Left lung (tissue), 10 donors: ENCODE data around the gene KRT83. TPM values are rescaled to one million over a fixed set of nuclear protein-coding genes. Genes with fewer than 3 reads are reported as not detected.

ENCODE experiments used
- ATAC-seq: fragments of 200-7000 bp; cut with Tn5 transposase; one replicate; pipeline ENCODE4 v1.9.1; 2020; ENCODE audit warnings: moderate library complexity
- DNase-seq, 4 donors: peaks; one replicate each; pipeline ENCODE4 v3.0.0-alpha.2; 2013 to 2020
- H3K27ac ChIP-seq, 2 donors: fragments of 200-600 bp; sonication (generic) in 1 of 2; one replicate each; pipeline versions ENCODE4 v1.5.0 to v1.8.0; 2020 to 2021
- H3K27me3 ChIP-seq, 2 donors: fragments of 200-600 bp; sonication (generic) in 1 of 2; one replicate each; pipeline versions ENCODE4 v1.5.0 to v1.8.0; 2020 to 2021
- H3K36me3 ChIP-seq, 2 donors: fragments of 200-600 bp; sonication (generic) in 1 of 2; one replicate each; pipeline versions ENCODE4 v1.5.0 to v1.8.0; 2020 to 2021
- H3K4me1 ChIP-seq, 2 donors: fragments of 200-600 bp; one replicate each; pipeline ENCODE4 v1.8.0; 2021
- H3K4me3 ChIP-seq, 2 donors: fragments of 200-600 bp; sonication (generic) in 1 of 2; one replicate each; pipeline versions ENCODE4 v1.5.0 to v1.8.0; 2020 to 2021; ENCODE audit warnings: mild to moderate bottlenecking in 1 of 2
- H3K9me3 ChIP-seq, 2 donors: fragments of 200-600 bp; sonication (generic) in 1 of 2; one replicate each; pipeline versions ENCODE4 v1.5.0 to v1.8.0; 2020 to 2021
- intact Hi-C, 2 donors: fragments of 100-400 bp; cut with DNase I; formaldehyde crosslinking; loops; one replicate each; pipeline versions ENCODE4 v1.11.2 to v1.14.2; 2022
- polyA plus RNA-seq, 6 donors: library from polyadenylated mRNA; unstranded; fragments of 120-200 nt; gene quantifications; one replicate each; pipeline ENCODE4 v1.2.1, GENCODE V29; 2013; ENCODE audit not compliant: insufficient read length in 6 of 6
- total RNA-seq, 2 donors: library from RNA; stranded (reverse); fragmentation: NEBNext Ultra II Directional; extraction: Animal tissue kit (Norgen Biotek cat#: 25700); gene quantifications; one replicate each; pipeline ENCODE4 v1.2.1, GENCODE V29; 2021
- TF ChIP-seq, protein P1 (sequence below), 2 donors: fragments of 200-600 bp; sonication (generic) in 1 of 2; IDR thresholded peaks; one replicate each; pipeline versions ENCODE4 v1.5.0 to v1.8.0; 2021; ENCODE audit warnings: antibody characterized with exemption in 2 of 2
- donor health status: DM: no; HTN: yes; CAD: no.
- donor health status: DM: no; HTN: no; CAD: no.

KRT83 gene
- total and polyA plus RNA-seq, 8 donors: not detected

DNA sequence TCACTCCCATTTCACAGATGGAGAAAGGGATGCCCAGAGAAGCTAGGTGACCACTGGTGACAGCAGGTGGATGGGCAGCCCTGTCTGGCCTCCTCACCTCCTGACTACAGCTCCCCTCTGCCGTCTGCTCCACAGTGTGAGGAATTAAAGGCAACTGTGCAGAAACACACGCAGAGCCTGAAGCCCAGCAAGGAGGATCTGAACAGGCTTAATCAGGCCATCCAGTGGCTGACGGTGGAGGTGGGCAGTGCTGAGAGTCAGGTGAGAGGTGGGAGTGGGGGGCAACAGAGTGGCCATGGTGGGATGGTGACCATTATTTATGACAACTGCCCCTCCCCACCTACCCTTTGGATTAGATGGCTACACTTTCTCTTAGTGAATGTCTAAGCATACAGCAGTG lies 45.5 kb downstream of the KRT83 start:
- Histone ChIP-seq H3K27ac (no peak overlapping the region), H3K9me3 (no peaks in the 10 kb centered on the region), H3K4me3 (no peak overlapping the region), H3K4me1 (peaks cover 10 to 21% of the 10 kb centered on the region in 2 donors), H3K36me3 (no peaks in the 10 kb centered on the region), H3K27me3 (peaks cover 0 to 37% of the 10 kb centered on the region in 2 donors)
- ATAC-seq (no peak), DNase-seq (no peak)
- intact Hi-C loops: no loop called here
- TF ChIP-seq, protein P1, sequence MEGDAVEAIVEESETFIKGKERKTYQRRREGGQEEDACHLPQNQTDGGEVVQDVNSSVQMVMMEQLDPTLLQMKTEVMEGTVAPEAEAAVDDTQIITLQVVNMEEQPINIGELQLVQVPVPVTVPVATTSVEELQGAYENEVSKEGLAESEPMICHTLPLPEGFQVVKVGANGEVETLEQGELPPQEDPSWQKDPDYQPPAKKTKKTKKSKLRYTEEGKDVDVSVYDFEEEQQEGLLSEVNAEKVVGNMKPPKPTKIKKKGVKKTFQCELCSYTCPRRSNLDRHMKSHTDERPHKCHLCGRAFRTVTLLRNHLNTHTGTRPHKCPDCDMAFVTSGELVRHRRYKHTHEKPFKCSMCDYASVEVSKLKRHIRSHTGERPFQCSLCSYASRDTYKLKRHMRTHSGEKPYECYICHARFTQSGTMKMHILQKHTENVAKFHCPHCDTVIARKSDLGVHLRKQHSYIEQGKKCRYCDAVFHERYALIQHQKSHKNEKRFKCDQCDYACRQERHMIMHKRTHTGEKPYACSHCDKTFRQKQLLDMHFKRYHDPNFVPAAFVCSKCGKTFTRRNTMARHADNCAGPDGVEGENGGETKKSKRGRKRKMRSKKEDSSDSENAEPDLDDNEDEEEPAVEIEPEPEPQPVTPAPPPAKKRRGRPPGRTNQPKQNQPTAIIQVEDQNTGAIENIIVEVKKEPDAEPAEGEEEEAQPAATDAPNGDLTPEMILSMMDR (IDR thresholded peaks at IDR 0.05): no peak

DNA sequence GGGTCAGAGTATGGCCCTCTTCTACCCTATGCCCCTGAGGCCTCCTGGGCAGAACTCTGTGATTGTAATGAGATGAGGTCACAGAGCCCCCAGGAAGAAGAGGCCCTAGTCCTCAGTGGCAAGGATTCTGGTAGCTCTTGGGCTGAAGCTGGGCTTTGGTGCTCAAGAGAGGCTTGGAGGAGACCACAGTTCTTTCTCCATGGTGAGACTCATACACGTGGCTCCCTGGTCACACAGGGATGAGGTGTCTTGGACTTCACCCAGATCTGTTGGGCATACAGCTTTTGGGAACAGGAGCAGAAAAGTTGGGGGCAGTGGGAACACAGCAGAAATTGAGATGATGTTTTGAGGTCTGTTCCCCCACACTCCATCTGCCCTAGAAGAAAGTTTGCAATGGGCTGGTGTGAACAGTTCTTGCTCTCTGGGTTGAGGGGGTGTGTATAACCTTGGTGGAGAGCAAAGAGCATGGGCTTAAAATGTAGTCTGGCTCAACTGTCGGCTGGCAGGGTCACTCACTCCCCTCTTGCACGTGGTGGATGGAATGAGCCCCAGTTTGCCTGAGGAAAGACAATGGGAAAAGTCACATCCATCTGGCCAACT lies 46.6 kb downstream of the KRT83 start, which contains the start of gene KRT86:
Gene KRT86, plus strand, starts transcription at position 125 of the 600 bp plus-strand sequence. CDS start 27,272 bp downstream, outside the sequence.
- TF ChIP-seq, protein P1 (IDR thresholded peaks at IDR 0.05): no peak
- intact Hi-C loops: no loop called here
- Histone ChIP-seq H3K27me3 (peaks cover 0 to 44% of the 10 kb centered on the region in 2 donors), H3K36me3 (no peaks in the 10 kb centered on the region), H3K4me3 (no peak within 1 kb of the TSS), H3K9me3 (no peaks in the 10 kb centered on the region), H3K4me1 (peaks cover 6 to 11% of the 10 kb centered on the region in 2 donors), H3K27ac (no peak within 1 kb of the TSS)
- no peak for ATAC-seq
- no peak for DNase-seq

DNA sequence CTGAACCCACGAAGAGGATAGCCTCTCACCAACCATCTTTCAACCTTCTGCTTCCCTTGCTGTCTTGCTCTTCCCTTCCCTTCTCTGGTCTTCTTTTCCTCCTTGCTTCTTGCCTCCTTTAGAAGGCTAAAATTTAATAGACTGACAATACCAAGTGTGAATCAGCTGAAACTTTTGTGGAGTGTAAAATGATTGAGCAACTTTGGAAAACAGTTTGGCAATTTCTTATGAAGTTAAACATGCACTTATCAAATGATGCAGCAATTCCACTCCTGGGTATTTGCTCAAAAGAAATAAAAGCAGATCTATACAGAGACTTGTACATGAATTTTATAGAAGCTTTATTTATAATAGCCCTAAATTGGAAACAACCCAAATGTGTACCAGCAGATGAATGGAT lies 50.0 kb downstream of the KRT83 start:
- Histone ChIP-seq H3K36me3 (no peaks in the 10 kb centered on the region), H3K27ac (no peak overlapping the region), H3K4me1 (no peaks in the 10 kb centered on the region), H3K4me3 (no peak overlapping the region), H3K9me3 (no peaks in the 10 kb centered on the region), H3K27me3 (peaks cover 0 to 27% of the 10 kb centered on the region in 2 donors)
- DNase-seq (no peak), ATAC-seq (no peak)
- TF ChIP-seq, protein P1 (IDR thresholded peaks at IDR 0.05): no peak
- intact Hi-C loops: no loop called here

GRCh38 chr12:52270541-52271070 lies 50.6 kb downstream of the KRT83 start:
- no peaks in the 10 kb centered on the region for H3K4me1 ChIP-seq
- no peaks in the 10 kb centered on the region for H3K9me3 ChIP-seq
- H3K27ac ChIP-seq: no peak overlapping the region
- peaks cover 0 to 22% of the 10 kb centered on the region in 2 donors for H3K27me3 ChIP-seq
- DNase-seq: no peak
- H3K4me3 ChIP-seq: no peak overlapping the region
- intact Hi-C loops: no loop called here
- no peaks in the 10 kb centered on the region for H3K36me3 ChIP-seq
- ATAC-seq: no peak
- TF ChIP-seq, protein P1 (IDR thresholded peaks at IDR 0.05): no peak

GRCh38 chr12:52268212-52268611 lies 53.0 kb downstream of the KRT83 start:
- ATAC-seq: no peak
- TF ChIP-seq, protein P1 (IDR thresholded peaks at IDR 0.05): no peak

More at GRCh38 chr12:52268212-52268611, 53.0 kb downstream of the KRT83 start:
- H3K4me3 ChIP-seq: no peak overlapping the region
- intact Hi-C loops: no loop called here
- no peaks in the 10 kb centered on the region for H3K4me1 ChIP-seq
- H3K36me3 ChIP-seq: no peaks in the 10 kb centered on the region
- H3K9me3 ChIP-seq: no peaks in the 10 kb centered on the region
- DNase-seq: no peak
- peaks cover 0 to 19% of the 10 kb centered on the region in 2 donors for H3K27me3 ChIP-seq
- H3K27ac ChIP-seq: no peak overlapping the region
